ENCODE data around the gene MYRIP.

The MYRIP gene

GRCh38 chr3:39965461-39965860, 156.1 kb downstream of the MYRIP start:
- Histone ChIP-seq H3K4me3 (ENCODE audit: low read depth, low read length) (no peak overlapping the region), H3K79me2 (no peaks in the 10 kb centered on the region), H3K9ac (no peak overlapping the region), H3K4me2 (ENCODE audit: low read length) (no peak overlapping the region), H3K27me3 (ENCODE audit: control insufficient read depth, insufficient read depth, low read length) (no peaks in the 10 kb centered on the region), H3K36me3 (ENCODE audit: control insufficient read depth, insufficient read depth, low read length) (no peaks in the 10 kb centered on the region), H3K27ac (no peak overlapping the region), H3K9me3 (ENCODE audit: control insufficient read depth, low read length) (no peaks in the 10 kb centered on the region), H2AFZ (no peak overlapping the region), H3K4me1 (no peaks in the 10 kb centered on the region)
- no peak for TF ChIP-seq CTCF (IDR thresholded peaks at IDR 0.05)

GRCh38 chr3:39965997-39966396, 156.6 kb downstream of the MYRIP start:
- Histone ChIP-seq H3K27ac (no peak overlapping the region), H3K36me3 (ENCODE audit: control insufficient read depth, insufficient read depth, low read length) (no peaks in the 10 kb centered on the region), H3K79me2 (no peaks in the 10 kb centered on the region), H3K4me3 (ENCODE audit: low read depth, low read length) (no peak overlapping the region), H3K27me3 (ENCODE audit: control insufficient read depth, insufficient read depth, low read length) (no peaks in the 10 kb centered on the region), H2AFZ (no peak overlapping the region), H3K4me2 (ENCODE audit: low read length) (no peak overlapping the region), H3K9me3 (ENCODE audit: control insufficient read depth, low read length) (no peaks in the 10 kb centered on the region), H3K9ac (no peak overlapping the region), H3K4me1 (no peaks in the 10 kb centered on the region)
- no peak for TF ChIP-seq CTCF (IDR thresholded peaks at IDR 0.05)

DNA sequence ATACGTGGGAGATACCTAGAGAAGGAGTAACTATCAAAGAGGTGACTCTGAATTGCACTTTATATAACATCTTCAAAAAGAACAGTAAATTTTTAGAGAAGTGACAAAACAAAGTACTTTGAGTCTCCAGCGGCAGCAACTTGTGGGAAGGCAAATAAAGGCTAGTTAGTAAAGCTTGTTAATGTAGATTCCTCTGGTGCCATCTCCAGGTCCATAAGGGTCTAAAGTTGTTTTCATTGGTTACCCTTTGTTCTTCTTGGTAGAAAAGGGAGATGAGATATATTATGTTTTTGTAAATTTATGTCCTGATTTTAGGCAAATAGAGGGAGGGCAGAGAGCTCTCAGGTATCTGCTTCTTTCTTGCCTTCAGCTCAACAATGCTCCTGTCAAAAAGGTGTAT, 161.6 kb downstream of the MYRIP start:
- no peaks in the 10 kb centered on the region for H3K36me3 ChIP-seq (ENCODE audit: control insufficient read depth, insufficient read depth, low read length)
- no peaks in the 10 kb centered on the region for H3K4me1 ChIP-seq
- TF ChIP-seq CTCF (IDR thresholded peaks at IDR 0.05): no peak
- no peaks in the 10 kb centered on the region for H3K27me3 ChIP-seq (ENCODE audit: control insufficient read depth, insufficient read depth, low read length)
- H3K27ac ChIP-seq: no peak overlapping the region
- H3K9ac ChIP-seq: no peak overlapping the region
- H2AFZ ChIP-seq: no peak overlapping the region
- H3K79me2 ChIP-seq: no peaks in the 10 kb centered on the region
- no peak overlapping the region for H3K4me3 ChIP-seq (ENCODE audit: low read depth, low read length)
- H3K9me3 ChIP-seq (ENCODE audit: control insufficient read depth, low read length): no peaks in the 10 kb centered on the region
- H3K4me2 ChIP-seq (ENCODE audit: low read length): no peak overlapping the region

DNA sequence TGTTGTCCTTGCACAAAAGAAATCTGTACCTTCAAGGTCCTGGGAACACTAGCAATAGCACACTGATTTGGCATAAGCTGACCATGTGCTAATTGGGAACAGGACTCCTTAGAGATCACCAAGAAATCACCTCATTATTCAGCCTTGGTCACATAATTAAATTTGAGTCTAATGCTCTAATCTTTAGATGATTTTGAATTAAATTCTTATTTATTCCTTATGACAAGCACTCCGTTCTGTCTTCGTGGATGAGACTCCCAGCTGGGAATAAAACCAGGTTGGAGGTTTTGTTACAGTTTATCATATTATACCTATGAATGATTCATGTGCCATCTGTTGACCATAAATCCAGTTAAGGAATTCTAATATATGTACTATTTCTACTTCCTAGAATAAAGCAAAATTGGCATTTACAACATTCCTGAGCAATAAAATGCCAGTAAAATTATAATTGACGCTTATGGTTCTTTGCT, 162.2 kb downstream of the MYRIP start:
- H3K9me3 ChIP-seq (ENCODE audit: control insufficient read depth, low read length): no peaks in the 10 kb centered on the region
- no peak overlapping the region for H3K9ac ChIP-seq
- no peak for TF ChIP-seq CTCF (IDR thresholded peaks at IDR 0.05)
- H3K27me3 ChIP-seq (ENCODE audit: control insufficient read depth, insufficient read depth, low read length): no peaks in the 10 kb centered on the region
- H3K4me2 ChIP-seq (ENCODE audit: low read length): no peak overlapping the region
- no peaks in the 10 kb centered on the region for H3K36me3 ChIP-seq (ENCODE audit: control insufficient read depth, insufficient read depth, low read length)
- H3K4me1 ChIP-seq: no peaks in the 10 kb centered on the region
- H3K27ac ChIP-seq: no peak overlapping the region
- H3K79me2 ChIP-seq: no peaks in the 10 kb centered on the region
- no peak overlapping the region for H3K4me3 ChIP-seq (ENCODE audit: low read depth, low read length)
- no peak overlapping the region for H2AFZ ChIP-seq

GRCh38 chr3:39972508-39972907, 163.1 kb downstream of the MYRIP start:
- Histone ChIP-seq H3K9me3 (ENCODE audit: control insufficient read depth, low read length) (no peaks in the 10 kb centered on the region), H3K4me1 (no peaks in the 10 kb centered on the region), H3K79me2 (no peaks in the 10 kb centered on the region), H3K36me3 (ENCODE audit: control insufficient read depth, insufficient read depth, low read length) (no peaks in the 10 kb centered on the region), H2AFZ (no peak overlapping the region), H3K27me3 (ENCODE audit: control insufficient read depth, insufficient read depth, low read length) (no peaks in the 10 kb centered on the region), H3K4me2 (ENCODE audit: low read length) (no peak overlapping the region), H3K9ac (no peak overlapping the region), H3K27ac (no peak overlapping the region), H3K4me3 (ENCODE audit: low read depth, low read length) (no peak overlapping the region)
- TF ChIP-seq CTCF (IDR thresholded peaks at IDR 0.05): no peak
